Esophagus squamous epithelium (tissue), 5 donors: ENCODE results near the gene TVP23B. TPM values are rescaled to one million over a fixed set of nuclear protein-coding genes. Genes with fewer than 3 reads are reported as not detected.
"Not testable (repeated sequence)": the region's sequence is repeated elsewhere in the genome, so short reads cannot be mapped to it uniquely, and the experiment has no call there.

Source experiments
- DNase-seq: peaks from one replicate; lab custom pipeline; 2025; lab: John Stamatoyannopoulos, UW
- H3K27ac ChIP-seq, 4 donors: fragments of 200-600 bp; sonication (generic); one replicate each; pipeline ENCODE4 v1.5.1; 2016 to 2019; ENCODE audit warnings: mild to moderate bottlenecking in 1 of 4
- H3K27me3 ChIP-seq, 4 donors: fragments of 200-600 bp; sonication (generic); 1 replicate in 3 of 4; 2 replicates in 1 of 4; pipeline versions ENCODE4 v1.5.1 to v1.6.0; 2017 to 2021; ENCODE audit warnings: antibody characterized with exemption in 1 of 4
- H3K36me3 ChIP-seq, 3 donors: fragments of 200-600 bp; sonication (generic); one replicate each; pipeline ENCODE4 v1.5.1; 2016 to 2019
- H3K4me1 ChIP-seq, 3 donors: fragments of 200-600 bp; sonication (generic); one replicate each; pipeline ENCODE4 v1.5.1; 2017 to 2019
- H3K4me3 ChIP-seq, 4 donors: fragments of 200-600 bp; sonication (generic); 1 replicate in 3 of 4; 2 replicates in 1 of 4; pipeline ENCODE4 v1.5.1; 2016 to 2019; ENCODE audit warnings: mild to moderate bottlenecking in 2 of 4, moderate library complexity in 1 of 4
- H3K9me3 ChIP-seq, 3 donors: fragments of 200-600 bp; sonication (generic); one replicate each; pipeline ENCODE4 v1.5.1; 2016 to 2019
- CTCF ChIP-seq, 6 experiments: fragments of 450-650 bp in 4 of 6; fragments of 200-600 bp in 2 of 6; sonication (generic) in 2 of 6; IDR thresholded peaks; one replicate each; pipeline ENCODE4 v1.5.1; 2016 to 2019; ENCODE audit warnings: antibody characterized with exemption in 6 of 6, mild to moderate bottlenecking in 4 of 6, moderate library complexity in 4 of 6
- POLR2A ChIP-seq, 4 donors: fragments of 450-650 bp; IDR thresholded peaks; one replicate each; pipeline ENCODE4 v1.6.1; 2017; ENCODE audit warnings: antibody characterized with exemption in 4 of 4, mild to moderate bottlenecking in 4 of 4, moderate library complexity in 3 of 4
- WGBS, 2 donors: methylation state at CpG; one replicate each; pipeline ENCODE4 v1.1.5; 2018; 5-methylcytosine and 5-hydroxymethylcytosine counted together
- intact Hi-C: fragments of 100-400 bp; cut with DNase I; formaldehyde crosslinking; loops from one replicate; pipeline ENCODE4 v1.15.0; 2022
- total RNA-seq, 4 donors: library from RNA; depleted of rRNA; stranded (reverse); fragments of >200 nt; gene quantifications; one replicate each; pipeline ENCODE4 v1.1.0, GENCODE V29; 2016
- donor health status: DM: yes; HTN: yes; CAD: no.

Gene TVP23B
- total RNA-seq, 4 donors from 2014 or later, result 52.0 to 73.1 (median 57.9) TPM

GRCh38 chr17:18757368-18758044 lies 23.5 kb upstream of the TVP23B start:
- H3K36me3 ChIP-seq, H3K4me1 ChIP-seq, intact Hi-C loops, H3K9me3 ChIP-seq, H3K27ac ChIP-seq, H3K4me3 ChIP-seq, H3K27me3 ChIP-seq, DNase-seq: not testable (repeated sequence)
- WGBS, 2 donors, result 78 to 90% methylated on average over 6 to 8 of the region's 8 CpGs

- intact Hi-C loops, H3K4me1 ChIP-seq, H3K27ac ChIP-seq, H3K27me3 ChIP-seq, H3K9me3 ChIP-seq, H3K36me3 ChIP-seq, DNase-seq, H3K4me3 ChIP-seq: not testable (repeated sequence)
- WGBS, 2 donors, result 100% methylated on average over 1 of the region's 6 CpGs; no CpG with 5 or more reads in 1 of the 2 donors
Measured at GRCh38 chr17:18758344-18758743, 22.6 kb upstream of the TVP23B start.

- H3K36me3 ChIP-seq, H3K9me3 ChIP-seq, intact Hi-C loops, H3K4me1 ChIP-seq, H3K27ac ChIP-seq, H3K27me3 ChIP-seq, H3K4me3 ChIP-seq, DNase-seq: not testable (repeated sequence)
- 80 to 94% methylated on average over 2 to 3 of the region's 6 CpGs for WGBS, 2 donors
Measured at GRCh38 chr17:18760221-18760620, 20.8 kb upstream of the TVP23B start.

- H3K4me1 ChIP-seq, DNase-seq, intact Hi-C loops, H3K27me3 ChIP-seq, H3K4me3 ChIP-seq, H3K9me3 ChIP-seq, H3K36me3 ChIP-seq, H3K27ac ChIP-seq: not testable (repeated sequence)
- WGBS, 2 donors, result 88 to 100% methylated on average over 1 of the region's 4 CpGs
Measured at GRCh38 chr17:18770572-18770971, 10.4 kb upstream of the TVP23B start.

GRCh38 chr17:18771066-18771465 lies 9.9 kb upstream of the TVP23B start:
- 43 to 49% methylated on average over 4 of the region's 4 CpGs for WGBS, 2 donors
- intact Hi-C loops, H3K4me1 ChIP-seq, H3K9me3 ChIP-seq, H3K27ac ChIP-seq, H3K4me3 ChIP-seq, DNase-seq, H3K36me3 ChIP-seq, H3K27me3 ChIP-seq: not testable (repeated sequence)

GRCh38 chr17:18772471-18772870 lies 8.5 kb upstream of the TVP23B start:
- intact Hi-C loops, result no loop called here
- Histone ChIP-seq H3K9me3 (no peaks in the 10 kb centered on the region), H3K4me1 (no peaks in the 10 kb centered on the region), H3K27ac (no peak overlapping the region), H3K36me3 (no peaks in the 10 kb centered on the region), H3K27me3 (no peaks in the 10 kb centered on the region), H3K4me3 (no peak overlapping the region)
- TF ChIP-seq POLR2A (IDR thresholded peaks at IDR 0.05) (no peak), CTCF (IDR thresholded peaks at IDR 0.05) (no peak)
- WGBS, 2 donors, result 70 to 81% methylated on average over 7 of the region's 7 CpGs
- no peak for DNase-seq

- peak overlapping the region in 3 of 4 donors; percentile 85 to 93 (median 91) for H3K27ac ChIP-seq
- not testable (repeated sequence) for H3K27me3 ChIP-seq
Measured at GRCh38 chr17:18781805-18782204, 822 bp downstream of the TVP23B start.

GRCh38 chr17:18785933-18786332 lies 5.0 kb downstream of the TVP23B start:
- WGBS, 2 donors, result 86 to 95% methylated on average over 1 of the region's 1 CpG
- Histone ChIP-seq H3K27ac (peak overlapping the region in 1 of 4 donors; percentile 2), H3K4me1 (peaks cover 3 to 35% (median 4%) of the 10 kb centered on the region in 3 donors)
- intact Hi-C loops, H3K4me3 ChIP-seq, H3K27me3 ChIP-seq, DNase-seq, H3K9me3 ChIP-seq, H3K36me3 ChIP-seq: not testable (repeated sequence)

More at GRCh38 chr17:18781805-18782204, 822 bp downstream of the TVP23B start:
- DNase-seq, intact Hi-C loops, H3K36me3 ChIP-seq, H3K9me3 ChIP-seq: not testable (repeated sequence)
- peaks cover 3 to 38% (median 4%) of the 10 kb centered on the region in 3 donors for H3K4me1 ChIP-seq
- no CpG with 5 or more reads among the region's 5 CpGs for WGBS, 2 donors
- H3K4me3 ChIP-seq, result peak overlapping the region in 3 of 4 donors; percentile 60 to 78 (median 72)

- intact Hi-C loops, H3K27me3 ChIP-seq, H3K36me3 ChIP-seq, H3K27ac ChIP-seq, H3K4me3 ChIP-seq, DNase-seq, H3K9me3 ChIP-seq: not testable (repeated sequence)
- WGBS, 2 donors, result 71 to 73% methylated on average over 3 of the region's 5 CpGs
- H3K4me1 ChIP-seq, result peaks cover 3 to 35% (median 4%) of the 10 kb centered on the region in 3 donors
Measured at GRCh38 chr17:18786890-18787289, 5.9 kb downstream of the TVP23B start.
